Heart left ventricle (tissue), 13 donors: ENCODE data around the gene KCNJ18.
"Not testable (repeated sequence)": the region's sequence is repeated elsewhere in the genome, so short reads cannot be mapped to it uniquely, and the experiment has no call there.

Experiments
- CTCF ChIP-seq, 12 donors: fragments of 200-600 bp; sonication (generic) in 4 of 12; IDR thresholded peaks; one replicate each; pipeline versions ENCODE4 v1.5.0 to v1.8.0; 2018 to 2022; ENCODE audit warnings: antibody characterized with exemption in 12 of 12, mild to moderate bottlenecking in 5 of 12
- POLR2A ChIP-seq, 2 donors: fragments of 450-650 bp; IDR thresholded peaks; one replicate each; pipeline ENCODE4 v1.6.1; 2017; ENCODE audit warnings: antibody characterized with exemption in 2 of 2, mild to moderate bottlenecking in 2 of 2, moderate library complexity in 2 of 2
- donor health status: ischemic (EF 13 %, LVEDD 7.1; RV severe dilation, severe dysfunction).
- donor health status: DM: no; HTN: yes; CAD: no.
- donor health status: DM: no; HTN: no; CAD: no.
- donor health status: ischemic (EF 25% LVEDD 6.9; RV normal size, moderate dysfunction).
- donor health status: ischemic (EF 25% LVEDD 5.7; RV mildly dilated, moderate dysfunction).
- donor health status: ischemic (EF 35%, LVEDD 5.7; RV mildly dilated, moderate dysfunction).
- donor health status: nonischemic (EF 11% LVEDD 7.7; RV severe dilation, severe dysfunction).
- donor health status: DM: yes; HTN: yes; CAD: no.
- donor health status: PGD.
- donor health status: ischemic (EF 29% LVEDD 5.4; RV normal size, mild dysfunction).
- donor health status: nonischemic (EF 23%, LVEDD 6.1; RV moderate dilation, normal function).

- TF ChIP-seq CTCF, POLR2A (IDR thresholded peaks at IDR 0.05): not testable (repeated sequence)
Observed at GRCh38 chr17:21663166-21663565, 29.2 kb upstream of the KCNJ18 start.
